SIG-M5 treated with dmso at 0.1 percent for 504 hours (cell line): ENCODE results near the gene MED13L.

ENCODE experiments used
- DNase-seq: peaks from one replicate; lab custom pipeline; 2025; ENCODE audit not compliant: unreplicated experiment; lab: John Stamatoyannopoulos, UW

Gene MED13L

GRCh38 chr12:116186482-116187150 lies 90.9 kb downstream of the MED13L start:
- DNase-seq = no peak

GRCh38 chr12:116184763-116185162 lies 92.7 kb downstream of the MED13L start:
- no peak for DNase-seq

- no peak for DNase-seq
These were observed 93.8 kb downstream of the MED13L start for GRCh38 chr12:116183741-116184141.

GRCh38 chr12:116182359-116183063 lies 95.0 kb downstream of the MED13L start:
- DNase-seq = no peak

DNA sequence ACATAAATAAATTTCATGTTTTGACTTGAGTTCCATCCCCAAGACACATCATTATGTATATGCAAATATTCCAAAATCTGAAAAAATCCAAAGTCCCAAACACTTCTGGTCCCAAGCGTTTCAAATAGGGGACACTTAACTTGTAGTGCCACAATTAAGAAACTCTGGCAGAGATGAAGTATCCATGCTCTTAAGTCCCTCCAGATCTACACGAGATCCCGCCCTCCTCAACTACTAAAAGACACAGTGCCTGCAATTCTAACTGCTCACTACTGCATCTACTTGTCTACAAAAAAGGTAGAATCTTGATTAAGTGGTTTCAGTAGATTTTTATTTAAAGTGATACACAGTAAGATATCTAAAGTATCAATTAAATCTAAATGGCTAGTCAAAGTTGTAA lies 97.0 kb downstream of the MED13L start:
- no peak for DNase-seq

DNA sequence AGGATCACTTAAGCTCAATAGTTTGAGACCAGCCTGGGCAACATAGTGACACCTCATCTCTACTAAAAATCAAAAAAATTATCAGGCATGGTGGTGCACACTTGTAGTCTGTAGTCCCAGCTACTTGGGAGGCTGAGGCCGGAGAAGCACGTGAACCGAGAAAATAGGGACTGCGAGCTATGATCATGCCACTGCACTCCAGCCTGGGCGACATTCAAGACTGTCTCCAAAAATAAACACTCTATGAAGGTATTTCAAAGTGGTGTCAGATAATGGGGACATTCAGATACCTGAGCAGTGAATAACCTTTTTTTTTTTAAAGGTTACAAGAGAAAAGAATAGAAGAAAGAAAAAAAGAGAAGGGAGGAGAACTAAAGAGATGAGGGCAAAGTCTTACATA lies 98.1 kb downstream of the MED13L start:
- no peak for DNase-seq

DNA sequence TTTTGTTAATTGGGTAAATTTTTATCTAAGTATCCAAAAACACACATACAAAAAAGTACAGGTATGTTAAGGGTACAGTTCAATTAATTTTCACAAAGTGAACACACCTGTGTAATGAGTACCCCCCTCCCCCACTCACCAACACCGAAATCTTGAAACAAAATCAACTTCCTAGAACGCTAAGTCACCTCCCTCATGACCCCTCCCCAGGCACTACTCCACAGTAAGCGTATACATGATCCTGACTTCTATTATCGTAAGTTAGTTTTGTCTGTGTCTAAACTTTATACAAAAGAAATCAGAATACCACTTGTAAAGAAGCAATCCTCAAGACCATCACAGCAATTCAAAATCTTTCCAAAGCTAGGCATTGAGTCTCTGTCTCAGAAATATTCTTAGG lies 100.5 kb downstream of the MED13L start:
- DNase-seq = no peak

DNA sequence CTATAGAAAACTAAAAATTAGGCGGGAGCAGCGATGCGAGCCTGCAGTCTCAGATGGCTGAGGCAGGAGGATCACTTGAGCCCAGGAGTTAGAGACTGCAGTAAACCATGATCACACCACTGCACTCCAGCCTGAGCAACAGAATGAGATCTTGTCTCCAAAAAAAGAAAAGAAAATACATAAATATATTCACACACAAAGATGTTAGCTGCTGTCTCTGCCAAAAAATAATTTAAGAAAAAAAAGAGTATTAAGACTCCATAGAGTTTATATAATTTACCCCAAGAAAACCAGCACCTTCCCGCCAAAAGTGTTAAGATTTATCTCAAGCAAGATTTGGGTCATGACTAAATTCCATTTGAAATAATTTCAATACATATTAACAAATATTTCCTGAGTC lies 102.6 kb downstream of the MED13L start:
- no peak for DNase-seq

- no peak for DNase-seq
These were observed 103.5 kb downstream of the MED13L start for GRCh38 chr12:116174006-116174405.

GRCh38 chr12:116172224-116172849 lies 105.2 kb downstream of the MED13L start:
- DNase-seq = peak; percentile 33

DNA sequence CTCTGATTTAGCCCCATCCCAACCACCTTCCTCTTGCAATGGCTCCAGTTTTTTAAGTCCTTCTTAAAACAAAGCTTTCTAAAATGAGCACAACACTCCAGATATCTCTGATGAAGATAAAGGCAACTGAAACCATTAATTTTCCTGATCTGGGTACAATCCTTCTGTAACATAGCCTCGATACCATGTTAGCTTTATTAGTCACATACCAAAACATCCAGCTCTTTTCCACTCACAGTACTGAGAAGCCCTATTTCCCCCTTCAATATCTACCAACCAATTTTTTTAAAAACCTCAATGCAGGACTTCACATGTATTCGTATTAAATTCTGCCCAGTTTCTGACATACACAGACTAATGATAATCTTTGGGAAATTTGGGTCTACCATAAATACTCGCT lies 105.9 kb downstream of the MED13L start:
- no peak for DNase-seq

DNA sequence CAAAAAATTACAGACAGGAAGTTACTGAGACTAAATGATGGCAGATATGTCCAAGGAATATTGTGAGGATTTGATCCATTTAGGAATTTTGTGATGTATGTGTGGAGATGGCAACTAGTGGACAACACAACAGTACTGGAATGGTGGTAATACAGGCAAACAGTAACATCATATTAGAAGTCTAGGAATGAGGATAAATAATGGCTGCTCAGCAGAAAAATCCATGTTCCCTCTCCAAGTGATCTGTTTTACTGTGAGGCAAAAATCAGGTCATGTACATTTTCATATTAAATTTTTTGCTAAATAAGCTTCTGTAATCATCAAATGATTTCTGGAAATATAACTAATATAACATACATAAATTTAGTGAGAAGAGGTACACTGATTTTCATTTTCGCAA lies 108.4 kb downstream of the MED13L start:
- no peak for DNase-seq

DNA sequence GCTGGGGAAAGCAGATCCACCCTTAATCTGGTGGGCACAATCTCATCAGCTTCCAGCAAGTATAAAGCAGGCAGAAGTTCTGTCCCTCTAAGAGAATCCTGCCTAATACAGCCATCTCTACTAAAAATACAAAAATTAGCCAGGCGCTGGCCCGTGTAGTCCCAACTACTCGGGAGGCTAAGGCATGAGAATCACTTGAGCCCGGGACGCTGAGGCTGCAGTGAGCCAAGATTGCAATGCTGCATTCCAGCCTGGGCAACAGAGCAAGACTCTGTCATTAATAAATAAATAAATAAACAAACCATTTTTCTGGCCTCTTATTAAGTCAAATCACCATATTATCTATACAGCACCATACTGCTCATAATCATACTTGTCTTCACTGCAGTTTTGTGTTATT lies 111.2 kb downstream of the MED13L start:
- no peak for DNase-seq

DNA sequence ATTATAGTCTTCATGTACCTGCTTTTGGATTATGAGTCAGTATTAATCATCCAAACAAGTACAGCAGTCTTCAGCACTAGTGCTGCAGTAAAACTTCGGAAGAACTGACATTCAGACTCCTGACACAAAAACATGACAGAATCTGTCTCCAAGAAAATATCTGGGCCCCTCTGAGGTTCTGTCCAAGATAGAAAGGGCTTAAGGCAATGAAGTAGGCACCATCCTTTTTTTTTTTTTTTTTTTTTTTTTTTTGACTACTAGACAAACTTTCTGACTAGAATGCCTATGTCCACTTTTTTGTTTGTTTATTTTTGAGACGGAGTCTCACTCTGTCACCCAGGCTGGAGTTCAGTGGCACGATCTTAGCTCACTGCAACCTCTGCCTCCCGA lies 112.5 kb downstream of the MED13L start:
- DNase-seq = no peak

- DNase-seq = peak; percentile 21
These were observed 113.0 kb downstream of the MED13L start for GRCh38 chr12:116164250-116165035.

GRCh38 chr12:116162071-116162470 lies 115.4 kb downstream of the MED13L start:
- DNase-seq = no peak

- DNase-seq = no peak
These were observed 115.9 kb downstream of the MED13L start for GRCh38 chr12:116161588-116161987.

DNA sequence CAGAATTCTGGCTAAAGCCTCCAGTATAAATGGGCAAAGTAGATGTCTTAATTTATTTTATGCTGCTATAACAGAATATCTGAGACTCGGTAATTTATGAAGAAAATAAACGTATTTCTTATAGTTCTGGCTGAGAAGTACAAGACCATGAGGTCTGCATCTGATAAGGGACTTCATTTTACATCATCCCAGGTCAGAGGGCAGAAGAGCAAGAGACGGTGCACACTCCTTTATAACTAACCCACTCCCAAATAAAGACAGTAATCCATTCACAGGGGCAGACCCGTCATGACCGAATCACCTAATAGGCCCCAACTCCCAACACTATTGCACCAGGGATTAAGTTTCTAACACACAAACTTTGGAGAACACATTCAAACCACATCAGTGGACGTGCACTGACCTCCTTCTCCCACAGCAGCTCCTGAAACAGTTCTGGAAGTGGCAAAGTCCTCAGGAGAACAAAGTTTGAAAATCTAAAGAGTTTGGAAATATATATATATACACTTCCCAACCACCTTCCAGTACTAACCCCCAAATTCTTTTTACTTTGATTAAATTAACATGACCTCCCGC lies 116.5 kb downstream of the MED13L start:
- no peak for DNase-seq

DNA sequence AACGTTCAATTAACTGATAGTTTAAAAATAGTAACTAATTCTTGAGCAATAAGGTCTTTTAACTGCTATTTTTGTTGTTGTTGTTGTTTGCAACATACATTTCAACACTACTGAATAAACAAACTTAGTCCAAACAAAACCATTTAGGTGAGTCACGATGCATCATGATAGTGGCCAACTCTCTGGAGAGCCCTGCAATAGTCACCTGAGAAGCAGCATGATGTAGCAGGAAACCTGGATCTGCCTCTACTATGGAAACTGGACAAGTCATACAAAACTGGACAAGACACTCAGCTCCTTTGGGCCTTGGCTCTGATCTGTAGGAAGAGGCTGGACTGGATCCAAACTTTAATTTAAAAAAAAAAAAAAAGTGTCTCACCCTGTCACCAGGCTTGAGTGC lies 117.3 kb downstream of the MED13L start:
- DNase-seq = no peak

DNA sequence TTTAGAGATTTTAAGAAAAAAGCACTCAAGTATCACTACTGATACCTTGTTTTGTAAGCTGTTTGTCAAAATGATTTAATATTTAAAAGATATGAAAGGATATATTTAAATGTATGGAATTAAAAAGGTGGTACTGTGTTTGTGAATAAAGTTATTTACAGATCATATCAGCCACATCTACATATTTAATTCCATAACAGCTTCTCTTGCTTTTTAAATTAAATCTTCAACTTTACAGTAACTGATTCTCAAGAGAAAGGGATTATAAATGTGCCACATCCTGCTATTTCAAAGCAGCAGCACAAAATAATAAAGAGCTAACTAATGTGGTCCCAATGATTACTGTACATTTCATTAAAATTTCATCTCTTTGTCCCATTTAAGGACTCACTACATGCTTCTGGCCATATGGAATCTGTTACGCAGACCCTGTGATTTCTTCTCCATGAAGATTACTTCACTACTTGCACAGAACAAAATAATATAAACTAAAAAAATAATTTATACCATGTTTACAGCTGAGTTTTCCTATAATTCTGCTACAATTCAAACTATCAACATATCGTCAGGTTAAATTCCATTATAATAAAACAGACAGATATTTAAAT lies 117.8 kb downstream of the MED13L start:
- DNase-seq = no peak

DNA sequence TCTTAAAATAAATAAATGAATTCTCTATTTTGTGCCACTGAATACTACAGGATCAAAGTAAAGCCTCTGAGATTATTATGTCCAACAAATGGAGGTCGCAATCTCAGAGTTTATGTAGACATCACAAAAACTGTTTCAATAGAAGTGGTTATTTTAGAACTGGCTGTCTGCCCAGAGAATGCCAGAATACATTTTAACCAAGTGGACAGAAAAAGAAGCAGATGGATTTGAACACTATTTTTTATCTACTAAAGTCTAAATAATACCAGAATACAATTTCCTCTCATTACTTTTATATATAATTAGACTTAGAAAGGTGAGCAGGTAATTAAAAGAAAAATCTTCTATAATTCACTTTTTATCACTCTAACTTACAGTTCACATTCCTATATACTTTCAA lies 118.3 kb downstream of the MED13L start:
- no peak for DNase-seq
